B cell (primary cell): Measurements from ENCODE around the gene SETD9.

Source experiments
- EZH2 ChIP-seq: IDR thresholded peaks from 2 replicates; pipeline ENCODE4 v1.6.1; 2012; ENCODE audit warnings: borderline replicate concordance, low read depth, mild to moderate bottlenecking, moderate library complexity, low read length; ENCODE audit not compliant: insufficient read depth, poor library complexity, severe bottlenecking
- TF ChIP-seq, protein P1 (sequence below): fragments of 200-600 bp; IDR thresholded peaks from one replicate; pipeline ENCODE4 v1.8.0; 2022; ENCODE audit warnings: antibody characterized with exemption, mild to moderate bottlenecking

DNA sequence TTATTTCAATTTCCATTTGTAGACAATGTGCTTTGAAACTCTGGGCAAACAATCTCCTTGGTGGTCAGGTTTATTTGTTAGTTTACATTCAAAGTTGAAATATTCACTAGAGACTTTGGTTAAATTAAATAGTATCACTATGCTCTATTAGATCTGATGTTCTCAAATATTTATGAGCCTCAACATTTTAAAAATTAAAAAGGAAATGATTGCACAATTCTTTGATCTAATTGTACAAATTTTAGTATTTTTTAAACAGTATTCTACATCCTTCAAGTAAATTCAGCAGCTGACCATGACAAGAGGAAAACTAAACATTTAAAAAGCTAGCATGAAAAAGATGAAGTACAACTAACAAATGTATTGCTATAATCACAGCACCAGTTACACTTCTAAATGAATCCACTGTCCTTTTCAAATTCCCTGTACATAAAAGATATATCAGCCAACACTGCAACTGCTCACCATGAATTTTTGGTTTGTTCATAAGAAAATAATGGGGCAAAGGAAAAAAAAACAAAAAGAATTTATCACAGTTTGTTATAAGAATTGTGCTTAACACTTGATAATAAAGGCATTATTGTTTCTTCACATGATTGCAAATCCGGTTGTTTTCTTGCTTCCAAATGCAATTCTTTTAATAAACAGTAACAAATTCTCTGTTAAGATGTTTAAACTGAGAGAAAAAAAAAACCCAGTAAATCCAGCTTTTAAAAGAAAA lies 10.7 kb downstream of the SETD9 start:
- TF ChIP-seq, protein P1, sequence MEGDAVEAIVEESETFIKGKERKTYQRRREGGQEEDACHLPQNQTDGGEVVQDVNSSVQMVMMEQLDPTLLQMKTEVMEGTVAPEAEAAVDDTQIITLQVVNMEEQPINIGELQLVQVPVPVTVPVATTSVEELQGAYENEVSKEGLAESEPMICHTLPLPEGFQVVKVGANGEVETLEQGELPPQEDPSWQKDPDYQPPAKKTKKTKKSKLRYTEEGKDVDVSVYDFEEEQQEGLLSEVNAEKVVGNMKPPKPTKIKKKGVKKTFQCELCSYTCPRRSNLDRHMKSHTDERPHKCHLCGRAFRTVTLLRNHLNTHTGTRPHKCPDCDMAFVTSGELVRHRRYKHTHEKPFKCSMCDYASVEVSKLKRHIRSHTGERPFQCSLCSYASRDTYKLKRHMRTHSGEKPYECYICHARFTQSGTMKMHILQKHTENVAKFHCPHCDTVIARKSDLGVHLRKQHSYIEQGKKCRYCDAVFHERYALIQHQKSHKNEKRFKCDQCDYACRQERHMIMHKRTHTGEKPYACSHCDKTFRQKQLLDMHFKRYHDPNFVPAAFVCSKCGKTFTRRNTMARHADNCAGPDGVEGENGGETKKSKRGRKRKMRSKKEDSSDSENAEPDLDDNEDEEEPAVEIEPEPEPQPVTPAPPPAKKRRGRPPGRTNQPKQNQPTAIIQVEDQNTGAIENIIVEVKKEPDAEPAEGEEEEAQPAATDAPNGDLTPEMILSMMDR: no peak
- TF ChIP-seq EZH2: no peak
